ENCODE measurements around the gene SRPK1.

The SRPK1 gene

GRCh38 chr6:35817515-35817914, 103.4 kb downstream of the SRPK1 start:
- DNase-seq (ENCODE audit: low read depth in 2 of 2) = no peak

GRCh38 chr6:35811699-35811995, 109.3 kb downstream of the SRPK1 start:
- DNase-seq (ENCODE audit: low read depth in 2 of 2) = no peak

GRCh38 chr6:35810971-35811698, 109.8 kb downstream of the SRPK1 start:
- no peak for DNase-seq (ENCODE audit: low read depth in 2 of 2)

GRCh38 chr6:35809809-35810208, 111.1 kb downstream of the SRPK1 start:
- DNase-seq (ENCODE audit: low read depth in 2 of 2) = no peak

GRCh38 chr6:35808688-35809087, 112.2 kb downstream of the SRPK1 start:
- no peak for DNase-seq (ENCODE audit: low read depth in 2 of 2)

- DNase-seq (ENCODE audit: low read depth in 2 of 2) = peak in 1 of 2 donors; percentile 31
Observed at GRCh38 chr6:35804996-35805736, 115.7 kb downstream of the SRPK1 start, which contains the start of gene LHFPL5. Gene LHFPL5 (plus strand): TSS chr6:35805352. CDS start chr6:35805671, 319 bp downstream.

GRCh38 chr6:35801148-35801547, 119.8 kb downstream of the SRPK1 start:
- no peak for DNase-seq (ENCODE audit: low read depth in 2 of 2)

- DNase-seq (ENCODE audit: low read depth in 2 of 2) = no peak
Observed at GRCh38 chr6:35798706-35799105, 122.2 kb downstream of the SRPK1 start.

GRCh38 chr6:35797837-35798526, 122.9 kb downstream of the SRPK1 start:
- DNase-seq (ENCODE audit: low read depth in 2 of 2) = no peak

GRCh38 chr6:35796236-35796635, 124.7 kb downstream of the SRPK1 start:
- no peak for DNase-seq (ENCODE audit: low read depth in 2 of 2)

- DNase-seq (ENCODE audit: low read depth in 2 of 2) = no peak
Observed at GRCh38 chr6:35795453-35796071, 125.3 kb downstream of the SRPK1 start.

- no peak for DNase-seq (ENCODE audit: low read depth in 2 of 2)
Observed at GRCh38 chr6:35794536-35795452, 126.1 kb downstream of the SRPK1 start.

GRCh38 chr6:35790683-35791082, 130.2 kb downstream of the SRPK1 start:
- no peak for DNase-seq (ENCODE audit: low read depth in 2 of 2)

GRCh38 chr6:35788423-35788982, 132.4 kb downstream of the SRPK1 start:
- DNase-seq (ENCODE audit: low read depth in 2 of 2) = no peak

GRCh38 chr6:35787266-35788218, 133.4 kb downstream of the SRPK1 start:
- no peak for DNase-seq (ENCODE audit: low read depth in 2 of 2)

GRCh38 chr6:35786810-35787209, 134.1 kb downstream of the SRPK1 start:
- no peak for DNase-seq (ENCODE audit: low read depth in 2 of 2)

GRCh38 chr6:35786272-35786671, 134.6 kb downstream of the SRPK1 start:
- DNase-seq (ENCODE audit: low read depth in 2 of 2) = no peak

GRCh38 chr6:35784200-35784599, 136.7 kb downstream of the SRPK1 start:
- DNase-seq (ENCODE audit: low read depth in 2 of 2) = no peak

Measured in stimulated activated CD4-positive, alpha-beta T cell treated with anti-CD3 and anti-CD28 coated beads, Interleukin-1b, Interleukin-23, amount 100 ng/mL, for 1 hour (primary cell).